Loucy (cell line): ENCODE measurements around the gene AGBL3.
"Not testable (repeated sequence)": the region's sequence is repeated elsewhere in the genome, so short reads cannot be mapped to it uniquely, and the experiment has no call there.

Experiments used
- H2AFZ ChIP-seq: fragments of 200-600 bp; sonication (generic); 2 replicates; pipeline ENCODE4 v1.6.0; 2016; ENCODE audit warnings: antibody characterized with exemption, mild to moderate bottlenecking, low read length, moderate library complexity
- H3F3A ChIP-seq: fragments of 200-600 bp; 2 replicates; pipeline ENCODE4 v1.6.0; 2016; ENCODE audit warnings: antibody characterized with exemption, low read depth, mild to moderate bottlenecking
- H3K27me3 ChIP-seq: fragments of 200-600 bp; sonication (generic); 2 replicates; pipeline ENCODE4 v1.6.1; 2014; ENCODE audit warnings: low read length, mild to moderate bottlenecking; ENCODE audit not compliant: insufficient read depth, poor library complexity, severe bottlenecking
- H3K36me3 ChIP-seq: fragments of 200-600 bp; sonication (generic); 2 replicates; pipeline ENCODE4 v1.6.1; 2016; ENCODE audit warnings: low read length; ENCODE audit not compliant: insufficient read depth
- H3K4me1 ChIP-seq: fragments of 200-600 bp; sonication (generic); 2 replicates; pipeline ENCODE4 v1.5.1; 2014; ENCODE audit warnings: low read length, mild to moderate bottlenecking; ENCODE audit not compliant: insufficient read depth, poor library complexity, severe bottlenecking
- H3K4me2 ChIP-seq: fragments of 200-600 bp; sonication (generic); 2 replicates; pipeline ENCODE4 v1.6.0; 2014; ENCODE audit warnings: antibody characterized with exemption, low read length, low read depth, mild to moderate bottlenecking; ENCODE audit not compliant: poor library complexity, severe bottlenecking
- H3K4me3 ChIP-seq: fragments of 200-600 bp; sonication (generic); 2 replicates; pipeline ENCODE4 v1.5.1; 2014; ENCODE audit warnings: low read length, mild to moderate bottlenecking, mixed read lengths; ENCODE audit not compliant: poor library complexity, severe bottlenecking
- H3K79me2 ChIP-seq: fragments of 200-600 bp; sonication (generic); 2 replicates; pipeline ENCODE4 v1.6.1; 2014; ENCODE audit warnings: low read length; ENCODE audit not compliant: insufficient read depth
- H3K9ac ChIP-seq: fragments of 200-600 bp; sonication (generic); 2 replicates; pipeline ENCODE4 v1.6.0; 2014; ENCODE audit warnings: mild to moderate bottlenecking, low read depth, low read length, moderate library complexity; ENCODE audit not compliant: poor library complexity, severe bottlenecking
- H3K9me2 ChIP-seq: fragments of 200-600 bp; sonication (generic); replicated peaks from 2 replicates; pipeline ENCODE4 v1.6.1; 2016; ENCODE audit warnings: low read depth, low read length, mixed read lengths
- H3K9me3 ChIP-seq: fragments of 200-600 bp; sonication (generic); 2 replicates; pipeline ENCODE4 v1.6.1; 2014; ENCODE audit warnings: mild to moderate bottlenecking, antibody characterized with exemption, low read length, low read depth; ENCODE audit not compliant: insufficient read depth
- H4K20me1 ChIP-seq: fragments of 200-600 bp; sonication (generic); 2 replicates; pipeline ENCODE4 v1.6.0; 2014; ENCODE audit warnings: antibody characterized with exemption, low read length, mild to moderate bottlenecking; ENCODE audit not compliant: insufficient read depth, poor library complexity, severe bottlenecking
- EZH2phosphoT487 ChIP-seq: fragments of 200-600 bp; IDR thresholded peaks from 2 replicates; pipeline ENCODE4 v1.6.1; 2018; ENCODE audit warnings: antibody characterized with exemption, mild to moderate bottlenecking, moderate library complexity, borderline replicate concordance
- TF ChIP-seq, protein P1 (sequence below): fragments of 200-600 bp; sonication (generic); conservative IDR thresholded peaks from 2 replicates; pipeline ENCODE4 v1.5.1; 2014; ENCODE audit warnings: mild to moderate bottlenecking, antibody characterized with exemption, low read length

Gene AGBL3

DNA sequence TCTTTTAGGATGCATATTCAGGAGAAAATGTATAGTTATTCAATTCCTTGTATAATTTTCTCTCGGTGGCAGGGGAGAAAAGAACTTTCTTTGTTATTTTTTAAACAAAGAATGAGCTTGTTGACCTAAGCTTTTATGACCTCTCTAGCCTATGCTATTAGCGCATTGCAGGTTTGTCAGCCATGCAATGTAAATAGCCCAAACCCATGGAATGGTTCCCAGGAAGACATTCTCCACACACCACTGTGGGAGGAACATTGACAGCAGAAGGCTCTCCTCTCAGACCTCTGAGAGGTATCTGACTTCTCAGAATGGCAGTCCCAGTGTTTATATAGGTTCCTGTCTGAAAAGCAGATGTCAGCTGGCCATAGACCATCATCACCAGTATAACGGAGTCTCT is 19.6 kb upstream of the AGBL3 start:
- Histone ChIP-seq H3F3A (no peaks in the 10 kb centered on the region), H3K4me2 (no peak overlapping the region), H3K27me3 (no peaks in the 10 kb centered on the region), H3K9ac (no peak overlapping the region), H3K9me2 (no peaks in the 10 kb centered on the region), H3K79me2 (no peaks in the 10 kb centered on the region), H3K9me3 (no peaks in the 10 kb centered on the region), H3K4me1 (no peaks in the 10 kb centered on the region), H3K4me3 (no peak overlapping the region), H3K36me3 (no peaks in the 10 kb centered on the region), H4K20me1 (no peaks in the 10 kb centered on the region), H2AFZ (no peak overlapping the region)
- TF ChIP-seq, protein P1, sequence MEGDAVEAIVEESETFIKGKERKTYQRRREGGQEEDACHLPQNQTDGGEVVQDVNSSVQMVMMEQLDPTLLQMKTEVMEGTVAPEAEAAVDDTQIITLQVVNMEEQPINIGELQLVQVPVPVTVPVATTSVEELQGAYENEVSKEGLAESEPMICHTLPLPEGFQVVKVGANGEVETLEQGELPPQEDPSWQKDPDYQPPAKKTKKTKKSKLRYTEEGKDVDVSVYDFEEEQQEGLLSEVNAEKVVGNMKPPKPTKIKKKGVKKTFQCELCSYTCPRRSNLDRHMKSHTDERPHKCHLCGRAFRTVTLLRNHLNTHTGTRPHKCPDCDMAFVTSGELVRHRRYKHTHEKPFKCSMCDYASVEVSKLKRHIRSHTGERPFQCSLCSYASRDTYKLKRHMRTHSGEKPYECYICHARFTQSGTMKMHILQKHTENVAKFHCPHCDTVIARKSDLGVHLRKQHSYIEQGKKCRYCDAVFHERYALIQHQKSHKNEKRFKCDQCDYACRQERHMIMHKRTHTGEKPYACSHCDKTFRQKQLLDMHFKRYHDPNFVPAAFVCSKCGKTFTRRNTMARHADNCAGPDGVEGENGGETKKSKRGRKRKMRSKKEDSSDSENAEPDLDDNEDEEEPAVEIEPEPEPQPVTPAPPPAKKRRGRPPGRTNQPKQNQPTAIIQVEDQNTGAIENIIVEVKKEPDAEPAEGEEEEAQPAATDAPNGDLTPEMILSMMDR: no peak
- no peak for TF ChIP-seq EZH2phosphoT487

- Histone ChIP-seq H2AFZ (no peak overlapping the region), H3F3A (no peaks in the 10 kb centered on the region)
- TF ChIP-seq, protein P1: no peak
- TF ChIP-seq EZH2phosphoT487: no peak
These were observed 18.2 kb upstream of the AGBL3 start for GRCh38 chr7:134968110-134968509.

DNA sequence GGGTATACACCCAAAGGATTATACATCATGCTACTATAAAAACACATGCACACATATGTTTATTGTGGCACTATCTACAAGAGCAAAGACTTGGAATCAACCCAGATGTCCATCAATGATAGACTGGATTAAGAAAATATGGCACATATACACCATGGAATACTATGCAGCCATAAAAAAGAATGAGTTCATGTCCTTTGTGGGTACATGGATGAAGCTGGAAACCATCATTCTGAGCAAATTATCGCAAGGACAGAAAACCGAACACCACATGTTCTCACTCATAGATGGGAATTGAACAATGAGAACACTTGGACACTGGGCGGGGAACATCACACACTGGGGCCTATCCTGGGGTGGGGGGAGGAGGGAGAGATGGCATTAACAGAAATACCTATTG is 4.7 kb upstream of the AGBL3 start:
- not testable (repeated sequence) for H2AFZ ChIP-seq, H3K4me1 ChIP-seq, H3K79me2 ChIP-seq, H3K4me2 ChIP-seq, H3F3A ChIP-seq, H3K9me3 ChIP-seq, H3K36me3 ChIP-seq, H3K9ac ChIP-seq, H4K20me1 ChIP-seq, H3K9me2 ChIP-seq, H3K27me3 ChIP-seq, H3K4me3 ChIP-seq

More at GRCh38 chr7:134968110-134968509, 18.2 kb upstream of the AGBL3 start:
- no peak overlapping the region for H3K4me3 ChIP-seq
- no peaks in the 10 kb centered on the region for H3K9me2 ChIP-seq
- H3K4me2 ChIP-seq: no peak overlapping the region
- H4K20me1 ChIP-seq: no peaks in the 10 kb centered on the region
- H3K9me3 ChIP-seq: no peaks in the 10 kb centered on the region
- H3K27me3 ChIP-seq: no peaks in the 10 kb centered on the region
- H3K36me3 ChIP-seq: no peaks in the 10 kb centered on the region
- no peak overlapping the region for H3K9ac ChIP-seq
- H3K79me2 ChIP-seq: no peaks in the 10 kb centered on the region
- H3K4me1 ChIP-seq: no peaks in the 10 kb centered on the region

GRCh38 chr7:134985894-134986362 is 380 bp upstream of the AGBL3 start:
- Histone ChIP-seq H3K4me2 (peak overlapping the region; percentile 72), H4K20me1 (no peaks in the 10 kb centered on the region), H3K27me3 (peaks cover 9% of the 10 kb centered on the region), H3K9me2 (no peaks in the 10 kb centered on the region), H3K79me2 (peaks cover 37% of the 10 kb centered on the region), H3K4me3 (peak overlapping the region; percentile 87), H3K9ac (peak overlapping the region; percentile 86), H3K36me3 (no peaks in the 10 kb centered on the region), H2AFZ (peak overlapping the region; percentile 99), H3F3A (no peaks in the 10 kb centered on the region), H3K9me3 (no peaks in the 10 kb centered on the region), H3K4me1 (peaks cover 26% of the 10 kb centered on the region)
- TF ChIP-seq, protein P1: no peak
- no peak for TF ChIP-seq EZH2phosphoT487
